Adrenal gland (tissue), 12 donors: ENCODE results near the gene TTI1. TPM values are rescaled to one million over a fixed set of nuclear protein-coding genes. Genes with fewer than 3 reads are reported as not detected.
A peak's percentile ranks its signal among the peaks of the same experiment; 100 is the strongest.

Experiments
- DNase-seq, 7 donors: peaks; one replicate each; pipeline ENCODE4 v3.0.0-alpha.2; 2019 to 2020
- H3K27ac ChIP-seq, 5 donors: fragments of 200-600 bp; sonication (generic) in 4 of 5; 1 replicate in 3 of 5; 2 replicates in 2 of 5; pipeline versions ENCODE4 v1.5.1 to v1.8.0; 2016 to 2020; ENCODE audit warnings: mild to moderate bottlenecking in 1 of 5
- H3K27me3 ChIP-seq: fragments of 200-600 bp; 2 replicates; pipeline ENCODE4 v1.8.0; 2021
- H3K36me3 ChIP-seq, 2 donors: fragments of 200-600 bp; replicated peaks in 1 of 2; 1 replicate in 1 of 2; 2 replicates in 1 of 2; pipeline versions ENCODE4 v1.5.1 to v1.8.0; 2018 to 2022
- H3K4me1 ChIP-seq, 2 donors: fragments of 200-600 bp; replicated peaks in 1 of 2; 1 replicate in 1 of 2; 2 replicates in 1 of 2; pipeline versions ENCODE4 v1.5.1 to v1.8.0; 2018 to 2021
- H3K4me3 ChIP-seq, 4 donors: fragments of 200-600 bp; sonication (generic) in 3 of 4; one replicate each; pipeline ENCODE4 v1.5.1; 2016 to 2018
- H3K9me3 ChIP-seq, 3 donors: fragments of 200-600 bp; sonication (generic) in 1 of 3; replicated peaks in 1 of 3; 1 replicate in 2 of 3; 2 replicates in 1 of 3; pipeline versions ENCODE4 v1.5.1 to v1.8.0; 2016 to 2021
- POLR2A ChIP-seq, 2 donors: fragments of 450-650 bp; IDR thresholded peaks; one replicate each; pipeline ENCODE4 v1.6.1; 2017; ENCODE audit warnings: antibody characterized with exemption in 2 of 2, mild to moderate bottlenecking in 2 of 2, moderate library complexity in 1 of 2
- WGBS, 4 donors: extraction: QIAGEN DNeasy Blood & Tissue Kit in 2 of 4; methylation state at CpG; one replicate each; pipeline versions ENCODE4 v1.1.5 to v1.1.7; 2013 to 2017; 5-methylcytosine and 5-hydroxymethylcytosine counted together
- intact Hi-C, 2 donors: fragments of 100-400 bp; cut with DNase I; formaldehyde crosslinking; loops; one replicate each; pipeline versions ENCODE4 v1.14.1 to v1.15.0; 2022 to 2023
- polyA plus RNA-seq, 3 donors: library from polyadenylated mRNA; stranded (reverse); fragments of 200-250 nt in 2 of 3; fragments of 350-450 nt in 1 of 3; fragmentation: Illumina TruSeq in 1 of 3; extraction: RNeasy Lipid Tissue Mini Kit (QIAGEN cat#74804) in 1 of 3; gene quantifications; one replicate each; pipeline ENCODE4 v1.2.3, GENCODE V29; 2013 to 2014
- total RNA-seq, 9 donors: library from RNA; depleted of rRNA in 4 of 9; stranded (reverse); fragments of >200 nt in 4 of 9; fragments of 120-200 nt in 1 of 9; fragmentation: NEBNext Ultra II Directional in 1 of 9; extraction: Animal tissue kit (Norgen Biotek cat#: 25700) in 1 of 9; gene quantifications; one replicate each; pipeline versions ENCODE4 v1.1.0 to v1.2.4, GENCODE V29; 2013 to 2023
- TF ChIP-seq, protein P1 (sequence below), 6 experiments: fragments of 450-650 bp in 4 of 6; fragments of 200-600 bp in 2 of 6; sonication (generic) in 1 of 6; IDR thresholded peaks; 1 replicate in 5 of 6; 2 replicates in 1 of 6; pipeline versions ENCODE4 v1.5.1 to v1.8.0; 2016 to 2021; ENCODE audit warnings: antibody characterized with exemption in 6 of 6, mild to moderate bottlenecking in 2 of 6, moderate library complexity in 1 of 6
- donor health status: healthy with polysubstance abuse.
- donor health status: Bipolar disorder and iron deficiency.
- donor health status: DM: yes; HTN: yes; CAD: no.
- donor health status: DM: no; HTN: no; CAD: no.
- donor health status: DM: no; HTN: no; CAD: no.
- donor health status: DM: yes; HTN: yes; CAD: no.

TTI1 gene
- total and polyA plus RNA-seq, 12 donors: 12.5 to 28.7 (median 20.0) TPM

DNA sequence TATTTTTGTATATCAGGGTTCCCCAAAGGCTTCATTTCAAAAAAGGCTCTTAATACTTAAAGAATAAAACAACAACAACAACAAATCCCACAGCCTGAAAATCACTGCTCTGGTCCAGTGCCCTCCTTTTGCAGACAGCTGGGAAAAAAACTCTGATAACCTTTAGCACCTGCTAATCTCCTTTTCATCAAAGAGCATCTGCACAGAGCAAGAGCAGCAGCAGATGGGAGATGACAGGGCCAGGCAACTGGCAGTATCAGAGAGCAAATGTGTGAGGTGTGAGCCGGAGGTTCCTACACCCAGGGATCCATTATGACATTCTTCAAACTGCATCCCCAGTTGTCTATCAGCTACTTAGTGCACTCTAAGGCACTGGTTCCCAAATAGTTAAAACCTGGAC, 25.7 kb downstream of the TTI1 start:
- no peak for DNase-seq
- H3K4me1 ChIP-seq: peaks cover 12 to 23% of the 10 kb centered on the region in 2 donors
- H3K27ac ChIP-seq: no peak overlapping the region
- no peak for TF ChIP-seq POLR2A (IDR thresholded peaks at IDR 0.05)
- TF ChIP-seq, protein P1, sequence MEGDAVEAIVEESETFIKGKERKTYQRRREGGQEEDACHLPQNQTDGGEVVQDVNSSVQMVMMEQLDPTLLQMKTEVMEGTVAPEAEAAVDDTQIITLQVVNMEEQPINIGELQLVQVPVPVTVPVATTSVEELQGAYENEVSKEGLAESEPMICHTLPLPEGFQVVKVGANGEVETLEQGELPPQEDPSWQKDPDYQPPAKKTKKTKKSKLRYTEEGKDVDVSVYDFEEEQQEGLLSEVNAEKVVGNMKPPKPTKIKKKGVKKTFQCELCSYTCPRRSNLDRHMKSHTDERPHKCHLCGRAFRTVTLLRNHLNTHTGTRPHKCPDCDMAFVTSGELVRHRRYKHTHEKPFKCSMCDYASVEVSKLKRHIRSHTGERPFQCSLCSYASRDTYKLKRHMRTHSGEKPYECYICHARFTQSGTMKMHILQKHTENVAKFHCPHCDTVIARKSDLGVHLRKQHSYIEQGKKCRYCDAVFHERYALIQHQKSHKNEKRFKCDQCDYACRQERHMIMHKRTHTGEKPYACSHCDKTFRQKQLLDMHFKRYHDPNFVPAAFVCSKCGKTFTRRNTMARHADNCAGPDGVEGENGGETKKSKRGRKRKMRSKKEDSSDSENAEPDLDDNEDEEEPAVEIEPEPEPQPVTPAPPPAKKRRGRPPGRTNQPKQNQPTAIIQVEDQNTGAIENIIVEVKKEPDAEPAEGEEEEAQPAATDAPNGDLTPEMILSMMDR (IDR thresholded peaks at IDR 0.05): no peak
- 90 to 100% (median 96%) methylated on average over 1 of the region's 1 CpG for WGBS, 4 donors
- H3K27me3 ChIP-seq: no peaks in the 10 kb centered on the region
- H3K36me3 ChIP-seq: peaks cover 0 to 11% of the 10 kb centered on the region in 2 donors
- H3K4me3 ChIP-seq: no peak overlapping the region
- intact Hi-C loops: loop anchor here in 1 of 2 donors (10.0 kb wide), 1 partner anchor 443 kb away; no protein-coding TSS in a partner anchor
- H3K9me3 ChIP-seq: no peaks in the 10 kb centered on the region

DNA sequence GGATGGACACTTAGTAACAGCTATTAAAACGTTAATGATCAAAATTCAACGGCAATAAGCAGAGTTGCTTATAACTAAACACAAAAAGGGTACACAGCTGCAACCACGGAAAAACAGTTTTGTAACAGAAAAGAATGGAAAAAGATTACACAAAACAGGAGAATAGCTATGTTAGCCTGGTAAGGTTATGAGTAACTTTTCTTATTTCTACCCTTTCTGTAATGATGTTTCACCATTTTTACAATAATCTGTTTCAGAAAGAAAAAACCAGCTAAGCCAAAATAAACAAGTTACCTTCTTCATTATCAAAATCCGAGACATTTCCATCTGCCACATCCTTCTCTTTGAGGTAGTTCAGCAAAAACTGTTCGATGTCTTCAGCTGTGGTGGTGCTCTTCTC, 27.4 kb downstream of the TTI1 start:
- Histone ChIP-seq H3K4me3 (no peak overlapping the region), H3K27ac (no peak overlapping the region), H3K9me3 (no peaks in the 10 kb centered on the region), H3K36me3 (peaks cover 0 to 5% of the 10 kb centered on the region in 2 donors), H3K4me1 (peaks cover 15 to 37% of the 10 kb centered on the region in 2 donors), H3K27me3 (no peaks in the 10 kb centered on the region)
- WGBS, 4 donors: 70 to 75% (median 74%) methylated on average over 5 of the region's 5 CpGs
- TF ChIP-seq, protein P1 (IDR thresholded peaks at IDR 0.05): no peak
- no peak for TF ChIP-seq POLR2A (IDR thresholded peaks at IDR 0.05)
- DNase-seq: no peak
- intact Hi-C loops: loop anchor here in 1 of 2 donors (10.0 kb wide), 1 partner anchor 441 kb away; no protein-coding TSS in a partner anchor

DNA sequence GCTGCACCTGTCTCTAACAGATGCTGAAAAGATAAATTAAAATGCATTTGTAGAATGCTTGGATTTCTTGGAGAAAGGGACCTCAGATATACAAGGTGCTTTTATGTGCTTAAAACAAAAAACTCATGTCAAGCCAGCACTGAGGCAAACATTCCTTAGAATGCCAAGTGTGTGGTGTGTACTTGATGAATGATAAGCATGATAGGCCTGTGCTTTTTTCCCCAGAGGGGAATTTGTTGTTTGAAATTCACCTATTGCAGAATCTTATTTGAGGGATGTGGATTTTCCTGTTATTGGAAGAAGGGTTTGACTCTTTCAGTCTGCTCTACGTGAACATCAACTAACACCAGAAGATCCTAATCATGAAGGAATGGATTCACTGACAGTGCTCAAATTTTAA, 28.8 kb downstream of the TTI1 start:
- TF ChIP-seq POLR2A (IDR thresholded peaks at IDR 0.05): no peak
- TF ChIP-seq, protein P1 (IDR thresholded peaks at IDR 0.05): no peak
- intact Hi-C loops: loop anchor here in 1 of 2 donors (10.0 kb wide), 1 partner anchor 440 kb away; no protein-coding TSS in a partner anchor
- Histone ChIP-seq H3K4me3 (no peak overlapping the region), H3K4me1 (peaks cover 15 to 37% of the 10 kb centered on the region in 2 donors), H3K27ac (no peak overlapping the region), H3K9me3 (no peaks in the 10 kb centered on the region), H3K36me3 (peaks cover 0 to 18% of the 10 kb centered on the region in 2 donors), H3K27me3 (no peaks in the 10 kb centered on the region)
- no peak for DNase-seq
- WGBS, 4 donors: 82 to 91% (median 85%) methylated on average over 1 of the region's 1 CpG

DNA sequence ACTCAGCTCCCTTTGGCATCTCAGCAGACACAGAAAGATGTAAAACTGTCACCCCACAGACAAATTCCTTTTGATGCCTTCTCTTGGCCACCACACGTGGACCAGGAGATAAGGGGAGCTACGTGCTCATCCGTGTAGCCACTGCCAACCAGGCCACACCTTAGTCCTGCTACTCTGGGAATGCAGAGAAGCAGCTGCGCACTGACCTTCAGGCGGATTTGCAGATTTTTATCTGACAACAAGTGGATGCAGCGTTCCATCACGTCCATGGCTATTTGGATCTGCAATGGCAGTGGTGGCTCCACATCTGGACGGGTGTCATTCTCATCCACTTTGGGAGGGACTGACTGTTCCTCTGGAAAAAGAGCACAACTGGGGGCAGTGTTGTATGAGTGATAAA, 30.8 kb downstream of the TTI1 start:
- H3K27ac ChIP-seq: no peak overlapping the region
- peaks cover 15 to 37% of the 10 kb centered on the region in 2 donors for H3K4me1 ChIP-seq
- WGBS, 4 donors: 66 to 82% (median 71%) methylated on average over 8 of the region's 8 CpGs
- TF ChIP-seq, protein P1 (IDR thresholded peaks at IDR 0.05): no peak
- no peak for TF ChIP-seq POLR2A (IDR thresholded peaks at IDR 0.05)
- intact Hi-C loops: loop anchor here in 1 of 2 donors (10.0 kb wide), 1 partner anchor 438 kb away; no protein-coding TSS in a partner anchor
- H3K9me3 ChIP-seq: no peaks in the 10 kb centered on the region
- DNase-seq: peak in 4 of 7 donors; percentile 30 to 46 (median 38)
- H3K27me3 ChIP-seq: no peaks in the 10 kb centered on the region
- H3K36me3 ChIP-seq: peaks cover 0 to 34% of the 10 kb centered on the region in 2 donors
- no peak overlapping the region for H3K4me3 ChIP-seq
